ENCODE results near the gene IKBKE. TPM values are rescaled to one million over a fixed set of nuclear protein-coding genes. Genes with fewer than 3 reads are reported as not detected.

IKBKE gene
- total and polyA plus RNA-seq, 2 experiments from 2014 or later: 14.5 to 17.7 TPM

DNA sequence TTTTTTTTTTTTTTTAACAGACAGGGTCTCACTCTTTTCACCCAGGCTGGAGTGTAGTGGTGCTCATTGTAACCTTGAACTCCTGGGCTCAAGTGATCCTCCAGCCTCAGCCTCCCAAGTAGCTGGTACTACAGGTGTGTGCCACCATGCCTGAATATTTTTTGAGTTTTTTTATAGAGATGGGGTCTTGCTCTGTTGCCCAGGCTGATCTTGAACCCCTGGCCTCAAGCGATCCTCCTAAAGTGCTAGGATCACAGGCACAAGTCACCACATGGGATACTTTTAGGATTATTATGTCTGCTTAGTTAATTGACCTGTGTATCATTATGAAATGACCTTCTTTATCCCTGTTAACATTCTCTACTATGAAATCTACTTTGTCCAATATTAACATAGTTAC lies 75.1 kb downstream of the IKBKE start:
- Histone ChIP-seq H4K20me1 (ENCODE audit: insufficient read depth) (no peaks in the 10 kb centered on the region), H3K79me2 (ENCODE audit: insufficient read depth) (no peaks in the 10 kb centered on the region), H3F3A (ENCODE audit: insufficient read depth) (no peaks in the 10 kb centered on the region), H3K36me3 (ENCODE audit: low read depth) (no peaks in the 10 kb centered on the region), H2AFZ (no peak overlapping the region), H3K9ac (no peak overlapping the region), H3K4me2 (ENCODE audit: unreplicated experiment) (no peak overlapping the region), H3K4me3 (no peak overlapping the region), H3K27me3 (replicated peaks; ENCODE audit: insufficient read depth) (no peaks in the 10 kb centered on the region), H3K4me1 (ENCODE audit: insufficient read depth) (peaks cover 4% of the 10 kb centered on the region; the same call in 1 of the 2 replicates), H3K9me2 (ENCODE audit: insufficient read depth) (no peaks in the 10 kb centered on the region), H3K27ac (no peak overlapping the region), H3K9me3 (ENCODE audit: low read depth) (no peaks in the 10 kb centered on the region)
- in situ Hi-C loops (cut with MboI): no loop called here
- 96 to 97% methylated on average over 1 of the region's 1 CpG for WGBS, 2 experiments (ENCODE audit: low coverage in 1 of 2, low lambda C conversion rate in 2 of 2, missing lambda C conversion rate in 2 of 2)
- TF ChIP-seq EZH2 (IDR thresholded peaks at IDR 0.05; ENCODE audit: insufficient read depth, poor library complexity, severe bottlenecking) (no peak), EZH2phosphoT487 (IDR thresholded peaks at IDR 0.05; ENCODE audit: insufficient read depth, low read depth) (no peak)
- DNase-seq: no peak

Small RNAs within 50 kb of the gene (microRNA-seq; reads per million reads assigned to microRNA genes)
- not detected for gene MIR6769B (ENCODE audit: borderline number of aligned reads)

Small RNAs within 50 kb of the gene (small RNA-seq; reads per million reads assigned to genes)
- not detected for gene MIR6769B (ENCODE audit: low read depth, low replicate concordance)

Other genes starting within 250 kb of the IKBKE start
- 0.22 and 0.89 TPM in 2 replicates for gene RASSF5, start 37.1 kb downstream of the IKBKE start, total RNA-seq (2014; rRNA removed; shearing (Covaris generic))
- gene RASSF5, start 37.1 kb downstream of the IKBKE start, polyA plus RNA-seq (2016; fragmentation: Nextera tagmentation; extraction: Ambion mirVana): 0.28 and 0.48 TPM in 2 replicates
- 46.7 and 53.4 TPM in 2 replicates for gene EIF2D, start 142.0 kb downstream of the IKBKE start, total RNA-seq (2014; rRNA removed; shearing (Covaris generic))
- gene EIF2D, start 142.0 kb downstream of the IKBKE start, polyA plus RNA-seq (2016; fragmentation: Nextera tagmentation; extraction: Ambion mirVana): 31.2 and 31.4 TPM in 2 replicates
- 28.8 and 31.5 TPM in 2 replicates for gene DYRK3, start 165.1 kb downstream of the IKBKE start, total RNA-seq (2014; rRNA removed; shearing (Covaris generic))
- 16.9 and 18.2 TPM in 2 replicates for gene DYRK3, start 165.1 kb downstream of the IKBKE start, polyA plus RNA-seq (2016; fragmentation: Nextera tagmentation; extraction: Ambion mirVana)
- 50.6 and 63.3 TPM in 2 replicates for gene MAPKAPK2, start 214.4 kb downstream of the IKBKE start, total RNA-seq (2014; rRNA removed; shearing (Covaris generic))
- 7.5 and 8.8 TPM in 2 replicates for gene MAPKAPK2, start 214.4 kb downstream of the IKBKE start, polyA plus RNA-seq (2016; fragmentation: Nextera tagmentation; extraction: Ambion mirVana)